OCI-LY7 (cell line): ENCODE results near the gene ANKRD39. TPM values are rescaled to one million over a fixed set of nuclear protein-coding genes. Genes with fewer than 3 reads are reported as not detected.

Source experiments
- BruUV-seq: library from RNA; stranded (reverse); fragments of 400-500 nt; replicated peaks from 2 replicates; lab custom pipeline; 2021; lab: Mats Ljungman, UMichigan
- CTCF ChIA-PET: fragments of 300-600 bp; sonication (Branson Sonifier 250); formaldehyde crosslinking; loops from one replicate; lab custom pipeline; 2022; ENCODE audit warnings: antibody characterized with exemption; ENCODE audit not compliant: unreplicated experiment; lab: Charles Lee
- POLR2A ChIA-PET: fragments of 300-600 bp; sonication (Branson Sonifier 250); formaldehyde crosslinking; loops from one replicate; lab custom pipeline; 2022; ENCODE audit warnings: antibody characterized with exemption; lab: Charles Lee
- DNase-seq: peaks from one replicate; pipeline ENCODE4 v3.0.0-alpha.2; 2015; ENCODE audit warnings: low spot score
- H2AFZ ChIP-seq: fragments of 200-600 bp; sonication (generic), shearing (Covaris generic); 2 replicates; pipeline ENCODE4 v1.6.1; 2014; ENCODE audit warnings: mild to moderate bottlenecking, antibody characterized with exemption, low read length, moderate library complexity
- H3K27ac ChIP-seq: fragments of 200-600 bp; sonication (generic); 2 replicates; pipeline ENCODE4 v1.5.1; 2014; ENCODE audit warnings: mixed run types, low read depth, mild to moderate bottlenecking, moderate library complexity, low read length, inconsistent platforms; ENCODE audit not compliant: poor library complexity, severe bottlenecking
- H3K36me3 ChIP-seq: fragments of 200-600 bp; sonication (generic); 2 replicates; pipeline ENCODE4 v1.6.1; 2014; ENCODE audit warnings: mild to moderate bottlenecking, antibody characterized with exemption, low read length, moderate library complexity, mixed read lengths; ENCODE audit not compliant: insufficient read depth
- H3K4me1 ChIP-seq: fragments of 200-600 bp; sonication (generic); 2 replicates; pipeline ENCODE4 v1.5.1; 2014; ENCODE audit warnings: mild to moderate bottlenecking, low read length; ENCODE audit not compliant: insufficient read depth, poor library complexity, severe bottlenecking
- H3K4me2 ChIP-seq: fragments of 200-600 bp; sonication (generic); 2 replicates; pipeline ENCODE4 v1.6.1; 2014; ENCODE audit warnings: mild to moderate bottlenecking, low read length
- H3K4me3 ChIP-seq: fragments of 200-600 bp; sonication (generic); 2 replicates; pipeline ENCODE4 v1.5.1; 2014; ENCODE audit warnings: mild to moderate bottlenecking, low read depth, low read length; ENCODE audit not compliant: poor library complexity, severe bottlenecking
- H3K79me2 ChIP-seq: fragments of 200-600 bp; sonication (generic); 2 replicates; pipeline ENCODE4 v1.6.1; 2016; ENCODE audit warnings: low read depth, mild to moderate bottlenecking, low read length, moderate library complexity, mixed read lengths; ENCODE audit not compliant: insufficient read depth
- H3K9me2 ChIP-seq: fragments of 200-600 bp; sonication (generic); 2 replicates; pipeline ENCODE4 v1.6.1; 2016; ENCODE audit warnings: mild to moderate bottlenecking, low read length, mixed read lengths; ENCODE audit not compliant: insufficient read depth
- H3K9me3 ChIP-seq: fragments of 200-600 bp; sonication (generic); 2 replicates; pipeline ENCODE4 v1.6.1; 2014; ENCODE audit warnings: mild to moderate bottlenecking, mixed run types, low read length, mixed read lengths
- H4K20me1 ChIP-seq: fragments of 200-600 bp; sonication (generic); 2 replicates; pipeline ENCODE4 v1.6.1; 2014; ENCODE audit warnings: mild to moderate bottlenecking, antibody characterized with exemption, low read length, moderate library complexity, mixed read lengths; ENCODE audit not compliant: insufficient read depth
- CTCF ChIP-seq: fragments of 200-600 bp; sonication (generic); conservative IDR thresholded peaks from 2 replicates; pipeline ENCODE4 v1.5.1; 2014; ENCODE audit warnings: mild to moderate bottlenecking, antibody characterized with exemption, low read length, moderate library complexity, mixed read lengths
- EZH2phosphoT487 ChIP-seq: fragments of 200-600 bp; sonication (generic); IDR thresholded peaks from 2 replicates; pipeline ENCODE4 v1.6.1; 2018; ENCODE audit warnings: low read depth, borderline replicate concordance, mild to moderate bottlenecking, mixed run types, antibody characterized with exemption, low read length, moderate library complexity, mixed read lengths
- intact Hi-C: fragments of 100-400 bp; cut with micrococcal nuclease; formaldehyde crosslinking; loops from one replicate; pipeline ENCODE4 v1.10.0; 2022; ENCODE audit not compliant: unreplicated experiment
- total RNA-seq, 2 experiments: library from RNA; depleted of rRNA in 1 of 2; stranded (reverse); fragments of >200 nt in 1 of 2; shearing (Covaris generic) in 1 of 2; gene quantifications; 2 replicates each; pipeline ENCODE4 v1.2.3, GENCODE V29; 2014 to 2022

Gene ANKRD39
- total RNA-seq, 2 experiments from 2014 or later: 22.2 to 24.1 TPM

GRCh38 chr2:96808176-96808837, 49.5 kb downstream of the ANKRD39 start:
- BruUV-seq: no TSS peak
- Histone ChIP-seq H3K36me3 (no peaks in the 10 kb centered on the region), H4K20me1 (no peaks in the 10 kb centered on the region), H3K9me2 (no peaks in the 10 kb centered on the region), H2AFZ (no peak overlapping the region), H3K4me2 (no peak overlapping the region), H3K79me2 (no peaks in the 10 kb centered on the region), H3K4me3 (no peak overlapping the region), H3K27ac (no peak overlapping the region), H3K4me1 (peaks cover 13% of the 10 kb centered on the region), H3K9me3 (no peaks in the 10 kb centered on the region)
- ChIA-PET CTCF (no interaction called here), POLR2A (interaction anchor here (0.7 kb wide), 1 partner anchor 31 kb away, joined by 4 read pairs; no protein-coding TSS in a partner anchor)
- intact Hi-C loops: no loop called here
- TF ChIP-seq CTCF (no peak), EZH2phosphoT487 (no peak)
- no peak for DNase-seq

GRCh38 chr2:96807127-96807471, 50.7 kb downstream of the ANKRD39 start:
- Histone ChIP-seq H3K27ac (peak overlapping the region; percentile 40), H3K4me1 (peaks cover 17% of the 10 kb centered on the region), H3K79me2 (no peaks in the 10 kb centered on the region), H3K9me2 (no peaks in the 10 kb centered on the region), H3K9me3 (no peaks in the 10 kb centered on the region), H2AFZ (peak overlapping the region; percentile 70; the same call in 1 of the 2 replicates), H3K4me3 (peak overlapping the region; percentile 1), H3K36me3 (no peaks in the 10 kb centered on the region; the same call in 1 of the 2 replicates), H3K4me2 (peak overlapping the region; percentile 51), H4K20me1 (no peaks in the 10 kb centered on the region)
- POLR2A ChIA-PET: no interaction called here
- DNase-seq: no peak
- CTCF ChIA-PET: interaction anchor here (1.1 kb wide), 1 partner anchor 9 kb away, joined by 4 read pairs; the partner anchor contains the start of gene CNNM3
- no TSS peak for BruUV-seq
- TF ChIP-seq CTCF (no peak), EZH2phosphoT487 (no peak)
- intact Hi-C loops: no loop called here
